HG03108 (cell line): ENCODE measurements around the gene HOXB1.

Experiments used
- ATAC-seq: cut with Tn5 transposase; IDR thresholded peaks from one replicate; pipeline ENCODE4 v1.9.1; 2021; ENCODE audit warnings: moderate library complexity; ENCODE audit not compliant: unreplicated experiment

Gene HOXB1

GRCh38 chr17:48555258-48556228 lies 24.7 kb upstream of the HOXB1 start:
- ATAC-seq = no peak

- ATAC-seq = no peak
These were observed 23.8 kb upstream of the HOXB1 start for GRCh38 chr17:48554412-48555257.

- ATAC-seq = no peak
These were observed 23.0 kb upstream of the HOXB1 start for GRCh38 chr17:48553826-48554225.

- no peak for ATAC-seq
These were observed 22.4 kb upstream of the HOXB1 start for GRCh38 chr17:48553190-48553547.

GRCh38 chr17:48552466-48553189 lies 21.8 kb upstream of the HOXB1 start:
- no peak for ATAC-seq

GRCh38 chr17:48551596-48552465 lies 21.0 kb upstream of the HOXB1 start:
- no peak for ATAC-seq

- ATAC-seq = no peak
These were observed 20.4 kb upstream of the HOXB1 start for GRCh38 chr17:48551214-48551555.

GRCh38 chr17:48550502-48551213 lies 19.8 kb upstream of the HOXB1 start:
- no peak for ATAC-seq

GRCh38 chr17:48549914-48550501 lies 19.2 kb upstream of the HOXB1 start:
- no peak for ATAC-seq

GRCh38 chr17:48549281-48549630 lies 18.4 kb upstream of the HOXB1 start:
- no peak for ATAC-seq

GRCh38 chr17:48548523-48549280 lies 17.9 kb upstream of the HOXB1 start:
- no peak for ATAC-seq

- no peak for ATAC-seq
These were observed 17.2 kb upstream of the HOXB1 start for GRCh38 chr17:48547808-48548522.

- ATAC-seq = no peak
These were observed 16.4 kb upstream of the HOXB1 start for GRCh38 chr17:48546924-48547807.

- ATAC-seq = no peak
These were observed 15.5 kb upstream of the HOXB1 start for GRCh38 chr17:48546137-48546923.

- no peak for ATAC-seq
These were observed 14.7 kb upstream of the HOXB1 start for GRCh38 chr17:48545539-48545938.

GRCh38 chr17:48545022-48545375 lies 14.2 kb upstream of the HOXB1 start, which contains the start of gene HOXB2:
HOXB2 (minus strand) TSS chr17:48545109; CDS start chr17:48544911, 198 bp downstream.
- no peak for ATAC-seq
